Measurements from ENCODE around the gene LZTS2.

- TF ChIP-seq USF2 (IDR thresholded peaks at IDR 0.05; ENCODE audit: low read depth, low read length) = no peak
- no peak for TF ChIP-seq RFX5 (IDR thresholded peaks at IDR 0.05; ENCODE audit: low read depth, low read length)
- TF ChIP-seq CTCF (conservative IDR thresholded peaks at IDR 0.05; ENCODE audit: low read depth, low read length) = no peak
- TF ChIP-seq POLR2A (IDR thresholded peaks at IDR 0.05; ENCODE audit: low read depth, low read length) = no peak
- TF ChIP-seq RAD21 (IDR thresholded peaks at IDR 0.05; ENCODE audit: low read length) = no peak
- TF ChIP-seq MAZ (IDR thresholded peaks at IDR 0.05; ENCODE audit: borderline replicate concordance, low read depth, low read length) = no peak
- no peak for TF ChIP-seq SMC3 (IDR thresholded peaks at IDR 0.05; ENCODE audit: low read depth, low read length)
- TF ChIP-seq CEBPB (IDR thresholded peaks at IDR 0.05; ENCODE audit: low read depth, low read length) = no peak
- TF ChIP-seq MXI1 (IDR thresholded peaks at IDR 0.05; ENCODE audit: borderline replicate concordance, low read depth, low read length) = no peak
- no peak for TF ChIP-seq BHLHE40 (IDR thresholded peaks at IDR 0.05; ENCODE audit: low read depth, low read length)
- TF ChIP-seq FOS (IDR thresholded peaks at IDR 0.05; ENCODE audit: low read depth, low read length) = no peak
- TF ChIP-seq, protein P1, sequence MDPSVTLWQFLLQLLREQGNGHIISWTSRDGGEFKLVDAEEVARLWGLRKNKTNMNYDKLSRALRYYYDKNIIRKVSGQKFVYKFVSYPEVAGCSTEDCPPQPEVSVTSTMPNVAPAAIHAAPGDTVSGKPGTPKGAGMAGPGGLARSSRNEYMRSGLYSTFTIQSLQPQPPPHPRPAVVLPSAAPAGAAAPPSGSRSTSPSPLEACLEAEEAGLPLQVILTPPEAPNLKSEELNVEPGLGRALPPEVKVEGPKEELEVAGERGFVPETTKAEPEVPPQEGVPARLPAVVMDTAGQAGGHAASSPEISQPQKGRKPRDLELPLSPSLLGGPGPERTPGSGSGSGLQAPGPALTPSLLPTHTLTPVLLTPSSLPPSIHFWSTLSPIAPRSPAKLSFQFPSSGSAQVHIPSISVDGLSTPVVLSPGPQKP (IDR thresholded peaks at IDR 0.05; ENCODE audit: borderline replicate concordance, low read depth, low read length) = no peak
- TF ChIP-seq RCOR1 (IDR thresholded peaks at IDR 0.05; ENCODE audit: insufficient replicate concordance, low read length) = no peak
- TF ChIP-seq CHD1 (IDR thresholded peaks at IDR 0.05; ENCODE audit: low read depth, low read length) = no peak
Observed at GRCh38 chr10:100978901-100979195, 20.8 kb upstream of the LZTS2 start.

Measured in IMR-90 (cell line).